ENCODE data around the gene RGPD4.

GRCh38 chr2:107806901-107807300, 19.8 kb upstream of the RGPD4 start:
- no peak for TF ChIP-seq CTCF (IDR thresholded peaks at IDR 0.05)
- no peak for TF ChIP-seq POLR2AphosphoS5 (IDR thresholded peaks at IDR 0.05)
- TF ChIP-seq POLR2A (IDR thresholded peaks at IDR 0.05): no peak
- TF ChIP-seq EP300 (IDR thresholded peaks at IDR 0.05): no peak

Data from sigmoid colon (tissue), 4 donors.